Lung (tissue), 12 donors: ENCODE measurements around the gene MRGPRF. TPM values are rescaled to one million over a fixed set of nuclear protein-coding genes. Genes with fewer than 3 reads are reported as not detected.
A peak's percentile ranks its signal among the peaks of the same experiment; 100 is the strongest.

Experiments used
- ATAC-seq: fragments of 200-7000 bp; cut with Tn5 transposase; one replicate; pipeline ENCODE4 v1.9.1; 2020; ENCODE audit warnings: moderate number of reproducible peaks; ENCODE audit not compliant: insufficient read depth, low FRiP score
- DNase-seq, 3 donors: peaks; one replicate each; pipeline ENCODE4 v3.0.0-alpha.2; 2013 to 2017
- H3K27ac ChIP-seq, 2 donors: one replicate each; pipeline ENCODE4 v1.5.1; 2013; ENCODE audit warnings: mild to moderate bottlenecking in 2 of 2, moderate library complexity in 2 of 2, control low read depth in 1 of 2, inconsistent platforms in 1 of 2, low read depth in 1 of 2, low read length in 1 of 2
- H3K27me3 ChIP-seq, 3 donors: one replicate each; pipeline ENCODE4 v1.5.1; 2013; ENCODE audit warnings: low read length in 2 of 3; ENCODE audit not compliant: control insufficient read depth in 3 of 3, insufficient read depth in 3 of 3
- H3K36me3 ChIP-seq, 4 donors: one replicate each; pipeline ENCODE4 v1.5.1; 2013; ENCODE audit warnings: low read length in 4 of 4, mild to moderate bottlenecking in 1 of 4, moderate library complexity in 1 of 4; ENCODE audit not compliant: control insufficient read depth in 4 of 4, insufficient read depth in 4 of 4
- H3K4me1 ChIP-seq, 5 donors: one replicate each; pipeline ENCODE4 v1.5.1; 2013; ENCODE audit warnings: low read length in 5 of 5, mild to moderate bottlenecking in 2 of 5, moderate library complexity in 1 of 5; ENCODE audit not compliant: control insufficient read depth in 5 of 5, insufficient read depth in 5 of 5
- H3K4me3 ChIP-seq: one replicate; pipeline ENCODE4 v1.5.1; 2013; ENCODE audit warnings: mild to moderate bottlenecking, control low read depth, moderate library complexity
- H3K9ac ChIP-seq, 2 donors: one replicate each; pipeline ENCODE4 v1.5.1; 2013; ENCODE audit warnings: low read length in 2 of 2, control low read depth in 1 of 2; ENCODE audit not compliant: insufficient read depth in 1 of 2
- H3K9me3 ChIP-seq, 4 donors: one replicate each; pipeline ENCODE4 v1.5.1; 2013; ENCODE audit warnings: low read length in 3 of 4, mild to moderate bottlenecking in 1 of 4, moderate library complexity in 1 of 4; ENCODE audit not compliant: control insufficient read depth in 4 of 4, insufficient read depth in 3 of 4
- WGBS, 2 donors: extraction: QIAGEN DNeasy Blood & Tissue Kit; methylation state at CpG; one replicate each; pipeline ENCODE4 v1.1.7; 2013; 5-methylcytosine and 5-hydroxymethylcytosine counted together
- polyA plus RNA-seq, 2 donors: library from polyadenylated mRNA; stranded (reverse); fragments of 200-250 nt; gene quantifications; one replicate each; pipeline ENCODE4 v1.2.1, GENCODE V29; 2013
- total RNA-seq, 2 donors: library from RNA; depleted of rRNA in 1 of 2; stranded (reverse); fragments of >200 nt in 1 of 2; gene quantifications; one replicate each; pipeline ENCODE4 v1.2.1, GENCODE V29; 2014 to 2021
- TF ChIP-seq, protein P1 (sequence below): IDR thresholded peaks from 2 replicates; pipeline ENCODE4 v1.5.1; 2012; ENCODE audit warnings: mild to moderate bottlenecking; ENCODE audit errors: control extremely low read depth, extremely low read depth
- donor health status: control.
- donor health status: control.
- donor health status: Bipolar disorder and iron deficiency.
- donor health status: healthy.
- donor health status: DM: yes; HTN: yes; CAD: no.

The MRGPRF gene
- total and polyA plus RNA-seq, 4 donors, result 9.2 to 16.8 (median 12.2) TPM

DNA sequence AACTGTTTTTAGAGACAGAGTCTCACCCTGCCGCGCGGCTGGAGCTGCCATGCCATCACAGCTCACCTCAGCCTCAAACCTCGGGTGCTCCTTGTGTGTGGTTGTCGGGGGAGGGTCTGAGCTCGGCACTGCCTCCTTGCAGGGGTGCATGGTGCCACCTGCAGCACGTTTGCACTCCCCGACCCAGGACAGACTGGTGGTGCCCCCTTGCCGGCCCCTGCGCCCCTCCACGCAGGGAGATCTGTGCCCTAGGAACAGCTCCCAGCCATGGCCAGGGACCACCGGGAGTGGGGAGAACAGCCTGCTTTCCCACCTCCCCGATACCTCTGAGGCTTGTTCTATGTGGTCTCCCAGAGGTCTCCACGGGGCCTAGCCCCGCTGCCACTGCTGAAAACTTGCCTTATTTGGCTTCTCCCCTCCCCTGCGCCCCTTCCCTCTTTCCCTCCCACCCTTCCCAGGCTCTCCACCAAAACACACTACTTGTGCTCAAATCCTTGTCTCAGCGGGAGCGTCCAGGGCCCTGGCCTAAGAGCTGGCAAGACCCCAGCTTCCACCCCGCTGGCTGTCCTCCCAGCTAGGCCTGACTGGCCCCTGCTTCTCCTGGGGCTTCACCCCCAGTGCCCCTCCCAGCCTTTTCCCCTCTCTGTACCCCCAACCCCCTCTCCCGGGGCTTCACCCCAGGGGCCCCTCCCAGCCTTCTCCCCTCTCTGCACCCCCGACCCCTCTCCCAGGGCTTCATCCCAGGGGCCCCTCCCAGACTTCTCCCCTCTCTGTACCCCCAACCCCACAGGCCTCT, 22.3 kb upstream of the MRGPRF start:
- peaks cover 0 to 18% (median 4%) of the 10 kb centered on the region in 5 donors for H3K4me1 ChIP-seq
- H3K27me3 ChIP-seq, result no peaks in the 10 kb centered on the region
- H3K27ac ChIP-seq, result peak overlapping the region in 1 of 2 donors; percentile 60
- no peak overlapping the region for H3K4me3 ChIP-seq
- ATAC-seq (no peak), DNase-seq (peak; percentile 71 to 86 (median 76))
- WGBS, 2 donors, result 71 to 74% methylated on average over 21 of the region's 21 CpGs
- H3K36me3 ChIP-seq, result no peaks in the 10 kb centered on the region
- TF ChIP-seq, protein P1, sequence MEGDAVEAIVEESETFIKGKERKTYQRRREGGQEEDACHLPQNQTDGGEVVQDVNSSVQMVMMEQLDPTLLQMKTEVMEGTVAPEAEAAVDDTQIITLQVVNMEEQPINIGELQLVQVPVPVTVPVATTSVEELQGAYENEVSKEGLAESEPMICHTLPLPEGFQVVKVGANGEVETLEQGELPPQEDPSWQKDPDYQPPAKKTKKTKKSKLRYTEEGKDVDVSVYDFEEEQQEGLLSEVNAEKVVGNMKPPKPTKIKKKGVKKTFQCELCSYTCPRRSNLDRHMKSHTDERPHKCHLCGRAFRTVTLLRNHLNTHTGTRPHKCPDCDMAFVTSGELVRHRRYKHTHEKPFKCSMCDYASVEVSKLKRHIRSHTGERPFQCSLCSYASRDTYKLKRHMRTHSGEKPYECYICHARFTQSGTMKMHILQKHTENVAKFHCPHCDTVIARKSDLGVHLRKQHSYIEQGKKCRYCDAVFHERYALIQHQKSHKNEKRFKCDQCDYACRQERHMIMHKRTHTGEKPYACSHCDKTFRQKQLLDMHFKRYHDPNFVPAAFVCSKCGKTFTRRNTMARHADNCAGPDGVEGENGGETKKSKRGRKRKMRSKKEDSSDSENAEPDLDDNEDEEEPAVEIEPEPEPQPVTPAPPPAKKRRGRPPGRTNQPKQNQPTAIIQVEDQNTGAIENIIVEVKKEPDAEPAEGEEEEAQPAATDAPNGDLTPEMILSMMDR, result no peak
- no peak overlapping the region for H3K9ac ChIP-seq
- no peaks in the 10 kb centered on the region for H3K9me3 ChIP-seq

DNA sequence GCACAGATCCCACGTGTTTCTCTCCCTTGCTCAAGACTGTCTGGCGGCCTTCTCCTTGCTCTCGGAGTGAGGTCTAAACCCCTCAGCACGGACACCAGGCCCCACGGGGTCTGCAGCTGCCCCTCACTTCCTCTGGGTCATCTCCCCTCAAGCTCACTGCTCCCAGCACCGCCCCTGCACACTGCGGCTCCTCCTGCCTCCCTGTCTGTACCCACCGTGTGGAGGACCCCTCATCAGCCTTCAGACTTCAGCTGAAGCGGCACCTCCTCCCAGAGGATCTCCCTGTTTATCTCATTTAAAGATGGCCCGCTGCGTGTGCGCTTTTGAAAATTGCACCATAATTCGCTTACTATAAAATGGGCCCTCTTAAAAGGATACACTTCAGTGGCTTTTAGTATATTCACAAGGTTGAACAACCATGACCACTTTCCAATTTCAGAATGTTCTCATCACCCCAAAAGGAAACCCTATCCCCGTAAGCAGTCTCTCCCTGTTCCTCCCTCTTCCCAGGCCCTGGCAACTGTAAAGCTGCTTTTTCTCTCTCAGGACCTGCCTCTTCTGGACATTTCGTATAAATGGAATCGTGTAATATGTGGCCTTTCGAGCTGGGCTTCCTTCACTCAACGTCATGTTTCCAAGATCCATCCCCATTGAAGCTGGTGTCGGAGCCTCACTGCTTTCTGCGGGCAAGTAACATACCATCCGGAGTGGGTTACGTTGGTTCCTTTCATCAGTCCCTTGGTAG, 21.2 kb upstream of the MRGPRF start:
- Histone ChIP-seq H3K27ac (no peak overlapping the region), H3K9me3 (no peaks in the 10 kb centered on the region), H3K4me1 (peaks cover 0 to 18% (median 4%) of the 10 kb centered on the region in 5 donors), H3K4me3 (no peak overlapping the region), H3K36me3 (no peaks in the 10 kb centered on the region), H3K9ac (no peak overlapping the region), H3K27me3 (no peaks in the 10 kb centered on the region)
- DNase-seq (no peak), ATAC-seq (no peak)
- TF ChIP-seq, protein P1, result no peak
- WGBS, 2 donors, result 90 to 91% methylated on average over 22 of the region's 22 CpGs

DNA sequence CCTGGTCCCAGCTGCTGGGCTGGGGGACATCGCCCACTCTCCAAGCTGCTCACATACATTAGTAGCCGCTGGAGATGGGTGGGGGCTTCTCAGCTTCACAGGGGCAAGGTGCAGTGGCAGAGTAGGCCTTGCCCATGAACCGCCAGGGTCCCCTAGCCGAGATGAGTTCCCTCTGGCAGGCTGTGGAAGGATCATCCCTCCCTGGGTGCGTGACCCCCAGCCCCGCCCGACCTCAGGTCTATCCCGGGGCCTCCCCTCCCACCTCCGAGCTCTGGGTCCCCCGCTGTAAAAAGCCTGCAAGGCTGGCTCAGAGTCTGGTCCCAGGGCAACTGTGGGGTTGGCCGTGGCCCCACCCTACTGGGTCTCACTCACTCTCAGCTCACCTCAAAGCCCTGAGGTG, 20.4 kb upstream of the MRGPRF start:
- no peak overlapping the region for H3K9ac ChIP-seq
- no peaks in the 10 kb centered on the region for H3K27me3 ChIP-seq
- peaks cover 0 to 18% (median 4%) of the 10 kb centered on the region in 5 donors for H3K4me1 ChIP-seq
- no peak overlapping the region for H3K4me3 ChIP-seq
- no peak overlapping the region for H3K27ac ChIP-seq
- H3K9me3 ChIP-seq, result no peaks in the 10 kb centered on the region
- H3K36me3 ChIP-seq, result no peaks in the 10 kb centered on the region
- 90 to 92% methylated on average over 11 of the region's 11 CpGs for WGBS, 2 donors
- ATAC-seq, result no peak
- TF ChIP-seq, protein P1, result no peak
- DNase-seq, result no peak
